ENCODE results near the gene PPP3R1.

DNA sequence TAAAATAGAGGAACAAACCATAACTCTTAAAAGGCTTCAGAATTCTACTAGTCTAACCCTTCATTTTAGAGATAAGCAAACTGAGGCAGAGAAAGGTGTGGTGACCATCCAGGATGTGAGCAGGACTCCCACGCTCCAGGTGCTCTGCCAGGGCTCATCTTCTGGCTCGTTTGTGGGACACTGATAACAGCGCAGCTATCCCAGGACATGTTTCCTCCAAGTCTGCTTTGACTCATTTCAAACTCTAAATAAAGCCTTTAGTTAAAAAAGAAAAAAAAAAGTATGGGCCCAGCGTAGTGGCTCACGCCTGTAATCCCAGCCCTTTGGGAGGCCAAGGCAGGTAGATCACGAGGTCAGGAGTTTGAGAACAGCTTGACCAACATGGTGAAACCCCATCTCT is 39.0 kb upstream of the PPP3R1 start:
- TF ChIP-seq, protein P1, sequence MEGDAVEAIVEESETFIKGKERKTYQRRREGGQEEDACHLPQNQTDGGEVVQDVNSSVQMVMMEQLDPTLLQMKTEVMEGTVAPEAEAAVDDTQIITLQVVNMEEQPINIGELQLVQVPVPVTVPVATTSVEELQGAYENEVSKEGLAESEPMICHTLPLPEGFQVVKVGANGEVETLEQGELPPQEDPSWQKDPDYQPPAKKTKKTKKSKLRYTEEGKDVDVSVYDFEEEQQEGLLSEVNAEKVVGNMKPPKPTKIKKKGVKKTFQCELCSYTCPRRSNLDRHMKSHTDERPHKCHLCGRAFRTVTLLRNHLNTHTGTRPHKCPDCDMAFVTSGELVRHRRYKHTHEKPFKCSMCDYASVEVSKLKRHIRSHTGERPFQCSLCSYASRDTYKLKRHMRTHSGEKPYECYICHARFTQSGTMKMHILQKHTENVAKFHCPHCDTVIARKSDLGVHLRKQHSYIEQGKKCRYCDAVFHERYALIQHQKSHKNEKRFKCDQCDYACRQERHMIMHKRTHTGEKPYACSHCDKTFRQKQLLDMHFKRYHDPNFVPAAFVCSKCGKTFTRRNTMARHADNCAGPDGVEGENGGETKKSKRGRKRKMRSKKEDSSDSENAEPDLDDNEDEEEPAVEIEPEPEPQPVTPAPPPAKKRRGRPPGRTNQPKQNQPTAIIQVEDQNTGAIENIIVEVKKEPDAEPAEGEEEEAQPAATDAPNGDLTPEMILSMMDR (IDR thresholded peaks at IDR 0.05; ENCODE audit: extremely low read depth in 1 of 2, insufficient read depth in 1 of 2, low read depth in 1 of 2, low read length in 2 of 2) = no peak
- no peak for TF ChIP-seq POLR2A (IDR thresholded peaks at IDR 0.05; ENCODE audit: low read depth, low read length)
- no peak for TF ChIP-seq EZH2 (IDR thresholded peaks at IDR 0.05; ENCODE audit: borderline replicate concordance, low read depth, low read length, severe bottlenecking)

All from endothelial cell of umbilical vein (primary cell).